NB4 (cell line): ENCODE measurements around the gene AGAP1.

ENCODE experiments used
- POLR2A ChIP-seq: IDR thresholded peaks from 2 replicates; pipeline ENCODE4 v1.6.1; 2011; ENCODE audit warnings: mild to moderate bottlenecking; ENCODE audit not compliant: insufficient read length; ENCODE audit errors: extremely low read depth
- TF ChIP-seq, protein P1 (sequence below): IDR thresholded peaks from one replicate; pipeline ENCODE4 v1.5.1; 2012; ENCODE audit warnings: low read depth, low read length
- TF ChIP-seq, protein P2 (sequence below): IDR thresholded peaks from 2 replicates; pipeline ENCODE4 v1.6.1; 2011; ENCODE audit warnings: low read depth, low read length

DNA sequence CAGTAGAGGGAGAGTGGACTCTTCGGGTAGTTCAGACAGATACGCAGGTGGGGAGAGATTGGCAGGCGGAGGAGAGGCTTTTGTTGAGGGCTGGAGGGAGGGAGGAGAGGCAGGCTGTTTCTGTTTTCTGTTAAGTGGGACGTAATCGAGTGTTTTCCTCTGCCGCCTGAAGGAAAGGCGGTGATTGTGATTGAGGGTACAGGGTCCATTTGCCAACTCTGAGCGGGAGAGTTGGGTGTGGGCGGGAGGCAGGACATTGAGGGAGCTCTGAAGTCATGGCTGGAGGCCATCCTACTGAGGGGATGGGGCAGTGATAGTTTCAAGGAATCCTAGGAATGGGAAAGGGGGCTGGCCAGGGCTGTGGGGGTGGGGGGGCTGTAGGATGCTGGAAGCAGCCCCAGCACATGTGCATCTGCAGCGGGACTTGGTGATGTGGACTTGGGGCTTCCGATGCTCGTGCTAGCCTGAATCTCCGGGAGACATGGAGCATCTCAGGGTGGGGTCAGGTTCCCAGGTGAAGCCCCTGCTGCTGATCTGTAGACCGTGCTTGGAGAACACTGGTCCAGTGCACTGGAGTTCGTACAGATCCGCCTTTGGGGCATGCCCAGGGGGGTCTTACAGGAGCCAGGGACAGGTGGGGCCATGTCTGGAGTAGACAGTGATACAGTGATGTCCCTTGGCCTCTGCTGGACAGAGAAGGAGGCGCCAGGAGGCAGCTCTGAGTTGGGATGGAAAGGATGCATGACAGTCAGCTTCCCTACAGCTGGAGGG is 167.5 kb downstream of the AGAP1 start:
- TF ChIP-seq, protein P1, sequence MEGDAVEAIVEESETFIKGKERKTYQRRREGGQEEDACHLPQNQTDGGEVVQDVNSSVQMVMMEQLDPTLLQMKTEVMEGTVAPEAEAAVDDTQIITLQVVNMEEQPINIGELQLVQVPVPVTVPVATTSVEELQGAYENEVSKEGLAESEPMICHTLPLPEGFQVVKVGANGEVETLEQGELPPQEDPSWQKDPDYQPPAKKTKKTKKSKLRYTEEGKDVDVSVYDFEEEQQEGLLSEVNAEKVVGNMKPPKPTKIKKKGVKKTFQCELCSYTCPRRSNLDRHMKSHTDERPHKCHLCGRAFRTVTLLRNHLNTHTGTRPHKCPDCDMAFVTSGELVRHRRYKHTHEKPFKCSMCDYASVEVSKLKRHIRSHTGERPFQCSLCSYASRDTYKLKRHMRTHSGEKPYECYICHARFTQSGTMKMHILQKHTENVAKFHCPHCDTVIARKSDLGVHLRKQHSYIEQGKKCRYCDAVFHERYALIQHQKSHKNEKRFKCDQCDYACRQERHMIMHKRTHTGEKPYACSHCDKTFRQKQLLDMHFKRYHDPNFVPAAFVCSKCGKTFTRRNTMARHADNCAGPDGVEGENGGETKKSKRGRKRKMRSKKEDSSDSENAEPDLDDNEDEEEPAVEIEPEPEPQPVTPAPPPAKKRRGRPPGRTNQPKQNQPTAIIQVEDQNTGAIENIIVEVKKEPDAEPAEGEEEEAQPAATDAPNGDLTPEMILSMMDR, result no peak
- TF ChIP-seq POLR2A, result no peak
- TF ChIP-seq, protein P2, sequence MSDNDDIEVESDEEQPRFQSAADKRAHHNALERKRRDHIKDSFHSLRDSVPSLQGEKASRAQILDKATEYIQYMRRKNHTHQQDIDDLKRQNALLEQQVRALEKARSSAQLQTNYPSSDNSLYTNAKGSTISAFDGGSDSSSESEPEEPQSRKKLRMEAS, result no peak
